ENCODE data around the gene ARL15.

DNA sequence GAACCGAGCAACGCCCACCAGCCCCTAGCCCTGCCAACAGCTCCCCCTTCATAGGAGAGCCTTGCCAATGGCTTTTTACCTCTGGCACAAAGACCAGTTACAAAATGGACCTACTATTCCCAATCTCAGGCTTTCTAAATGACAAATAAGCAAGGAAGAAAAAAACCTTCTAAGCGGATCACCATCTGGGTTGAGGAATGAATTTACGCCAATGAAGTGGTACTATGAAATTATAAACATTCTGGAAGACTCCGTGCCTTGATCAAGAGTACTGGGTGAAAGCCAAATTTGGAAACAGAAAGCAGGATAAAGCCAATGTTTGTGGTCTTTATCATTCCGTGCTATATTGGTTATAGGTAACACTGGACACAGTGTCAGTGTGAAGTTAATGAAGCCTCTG, 378.0 kb downstream of the ARL15 start:
- TF ChIP-seq, protein P1, sequence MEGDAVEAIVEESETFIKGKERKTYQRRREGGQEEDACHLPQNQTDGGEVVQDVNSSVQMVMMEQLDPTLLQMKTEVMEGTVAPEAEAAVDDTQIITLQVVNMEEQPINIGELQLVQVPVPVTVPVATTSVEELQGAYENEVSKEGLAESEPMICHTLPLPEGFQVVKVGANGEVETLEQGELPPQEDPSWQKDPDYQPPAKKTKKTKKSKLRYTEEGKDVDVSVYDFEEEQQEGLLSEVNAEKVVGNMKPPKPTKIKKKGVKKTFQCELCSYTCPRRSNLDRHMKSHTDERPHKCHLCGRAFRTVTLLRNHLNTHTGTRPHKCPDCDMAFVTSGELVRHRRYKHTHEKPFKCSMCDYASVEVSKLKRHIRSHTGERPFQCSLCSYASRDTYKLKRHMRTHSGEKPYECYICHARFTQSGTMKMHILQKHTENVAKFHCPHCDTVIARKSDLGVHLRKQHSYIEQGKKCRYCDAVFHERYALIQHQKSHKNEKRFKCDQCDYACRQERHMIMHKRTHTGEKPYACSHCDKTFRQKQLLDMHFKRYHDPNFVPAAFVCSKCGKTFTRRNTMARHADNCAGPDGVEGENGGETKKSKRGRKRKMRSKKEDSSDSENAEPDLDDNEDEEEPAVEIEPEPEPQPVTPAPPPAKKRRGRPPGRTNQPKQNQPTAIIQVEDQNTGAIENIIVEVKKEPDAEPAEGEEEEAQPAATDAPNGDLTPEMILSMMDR (IDR thresholded peaks at IDR 0.05), result no peak
- TF ChIP-seq POLR2A (IDR thresholded peaks at IDR 0.05), result no peak
